Fibroblast of villous mesenchyme (primary cell): ENCODE results near the gene ADD3. TPM values are rescaled to one million over a fixed set of nuclear protein-coding genes. Genes with fewer than 3 reads are reported as not detected.

Source experiments
- DNase-seq: peaks from one replicate; pipeline ENCODE4 v3.0.0-alpha.2; 2010; ENCODE audit warnings: low read depth
- H3K4me3 ChIP-seq: 2 replicates; pipeline ENCODE4 v1.5.1; 2011; ENCODE audit warnings: low read depth, mild to moderate bottlenecking, low read length
- total RNA-seq: library from RNA; depleted of rRNA; stranded (reverse); fragments of >200 nt; gene quantifications from 2 replicates; pipeline ENCODE4 v1.2.3, GENCODE V29; 2012
- TF ChIP-seq, protein P1 (sequence below): IDR thresholded peaks from 2 replicates; pipeline ENCODE4 v1.5.1; 2012; ENCODE audit warnings: low read depth, mild to moderate bottlenecking, low read length; ENCODE audit not compliant: insufficient read depth

Gene ADD3
- total RNA-seq, 1 donor: 97.6 TPM

DNA sequence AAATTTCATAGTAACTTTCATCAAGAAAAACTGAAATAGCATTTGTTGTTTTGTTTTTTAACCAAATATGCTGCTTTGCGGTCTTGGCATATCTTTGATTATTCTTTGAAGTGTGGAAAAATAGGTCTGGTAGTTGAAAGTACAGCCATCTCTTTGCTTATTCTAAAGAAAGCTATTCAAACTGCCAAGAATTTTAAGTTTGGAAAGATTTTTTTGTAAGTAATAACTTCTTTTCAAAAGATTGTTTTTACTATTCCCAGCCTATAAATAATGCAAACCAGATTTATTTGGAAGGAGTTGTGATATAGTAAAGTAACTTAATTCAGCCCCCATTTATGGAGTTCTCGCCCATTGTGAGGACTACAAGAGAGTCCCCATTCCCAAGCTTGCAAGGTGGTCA is 87.0 kb downstream of the ADD3 start:
- TF ChIP-seq, protein P1, sequence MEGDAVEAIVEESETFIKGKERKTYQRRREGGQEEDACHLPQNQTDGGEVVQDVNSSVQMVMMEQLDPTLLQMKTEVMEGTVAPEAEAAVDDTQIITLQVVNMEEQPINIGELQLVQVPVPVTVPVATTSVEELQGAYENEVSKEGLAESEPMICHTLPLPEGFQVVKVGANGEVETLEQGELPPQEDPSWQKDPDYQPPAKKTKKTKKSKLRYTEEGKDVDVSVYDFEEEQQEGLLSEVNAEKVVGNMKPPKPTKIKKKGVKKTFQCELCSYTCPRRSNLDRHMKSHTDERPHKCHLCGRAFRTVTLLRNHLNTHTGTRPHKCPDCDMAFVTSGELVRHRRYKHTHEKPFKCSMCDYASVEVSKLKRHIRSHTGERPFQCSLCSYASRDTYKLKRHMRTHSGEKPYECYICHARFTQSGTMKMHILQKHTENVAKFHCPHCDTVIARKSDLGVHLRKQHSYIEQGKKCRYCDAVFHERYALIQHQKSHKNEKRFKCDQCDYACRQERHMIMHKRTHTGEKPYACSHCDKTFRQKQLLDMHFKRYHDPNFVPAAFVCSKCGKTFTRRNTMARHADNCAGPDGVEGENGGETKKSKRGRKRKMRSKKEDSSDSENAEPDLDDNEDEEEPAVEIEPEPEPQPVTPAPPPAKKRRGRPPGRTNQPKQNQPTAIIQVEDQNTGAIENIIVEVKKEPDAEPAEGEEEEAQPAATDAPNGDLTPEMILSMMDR: no peak
- no peak for DNase-seq

DNA sequence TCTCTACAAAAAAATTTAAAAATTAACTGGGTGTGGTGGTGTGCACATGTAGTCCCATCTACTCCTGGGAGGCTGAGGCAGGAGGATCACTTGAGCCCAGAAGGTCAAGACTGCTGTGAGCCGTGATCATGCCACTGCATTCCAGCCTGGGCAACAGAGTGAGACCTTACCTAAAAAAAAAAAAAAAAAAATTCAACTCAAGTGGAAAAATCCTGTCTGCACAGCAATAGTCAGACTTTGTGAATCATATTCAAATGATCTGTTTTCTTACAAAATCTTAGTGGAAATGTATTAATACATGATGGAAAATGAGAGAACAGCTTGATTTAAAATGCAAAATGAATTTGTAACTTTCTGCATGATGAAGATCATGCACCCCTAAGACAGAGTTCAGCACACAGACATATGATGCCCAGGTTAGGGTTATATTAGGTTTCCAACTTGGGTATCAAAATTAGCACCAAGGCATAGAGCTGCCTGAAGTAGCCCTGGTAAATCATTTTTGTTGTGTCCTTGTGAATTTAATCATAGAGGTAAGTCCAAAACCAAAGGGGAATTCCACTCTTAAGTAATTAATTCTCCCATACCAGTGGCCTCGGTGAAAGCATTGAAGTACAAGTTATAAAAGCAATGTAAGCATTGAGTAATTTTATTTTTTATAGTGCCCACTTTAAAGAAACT is 93.8 kb downstream of the ADD3 start:
- no peak for DNase-seq
- TF ChIP-seq, protein P1: no peak
- H3K4me3 ChIP-seq: no peak overlapping the region

More for the DNA sequence above, 87.0 kb downstream of the ADD3 start:
- no peak overlapping the region for H3K4me3 ChIP-seq

DNA sequence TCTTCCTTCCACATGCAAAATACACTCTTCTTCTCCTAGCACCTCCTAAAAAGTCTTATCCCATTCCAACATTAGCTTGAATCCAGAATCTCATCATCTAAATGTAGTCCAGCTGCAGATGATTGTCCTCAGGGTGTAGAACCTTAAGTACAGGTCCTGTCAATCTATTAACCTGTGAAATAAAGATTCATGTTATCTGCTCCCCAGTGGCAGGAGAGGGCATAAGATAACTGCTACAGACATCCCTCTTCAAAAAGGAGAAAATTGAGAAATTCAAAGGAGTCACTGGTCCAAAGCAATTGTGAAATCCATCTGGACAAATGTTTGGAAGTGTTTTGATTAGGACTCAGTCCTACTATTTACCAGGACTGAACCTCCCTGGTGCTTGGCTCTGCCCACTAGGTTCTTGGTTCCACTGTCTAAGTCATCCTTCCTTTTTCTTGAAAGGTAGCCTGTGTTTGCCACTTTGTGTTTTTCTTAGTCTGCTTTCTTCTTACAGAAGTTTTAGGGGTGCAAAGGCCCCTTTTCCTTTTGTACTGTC is 96.2 kb downstream of the ADD3 start:
- H3K4me3 ChIP-seq: no peak overlapping the region
- TF ChIP-seq, protein P1: no peak
- DNase-seq: peak; percentile 15

DNA sequence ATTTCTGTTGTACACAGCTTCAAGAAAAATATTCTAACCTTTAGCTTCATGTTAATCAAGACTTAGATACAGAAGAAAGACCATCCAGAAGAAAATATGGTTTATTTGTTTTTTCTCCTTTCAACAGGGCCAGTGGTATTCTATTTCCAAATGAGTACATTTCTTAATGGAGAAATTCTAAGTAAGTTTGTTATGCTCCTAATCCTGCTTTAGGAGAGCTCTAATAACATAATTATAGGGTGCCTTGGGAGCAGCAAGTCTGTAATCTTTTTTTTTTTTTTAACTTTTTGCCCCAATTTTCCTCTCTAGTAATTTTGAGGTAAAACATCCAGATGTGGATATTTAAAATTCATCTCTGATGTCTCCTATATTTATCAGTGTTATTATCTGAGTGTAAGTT is 98.1 kb downstream of the ADD3 start:
- TF ChIP-seq, protein P1: no peak
- no peak for DNase-seq
- H3K4me3 ChIP-seq: no peak overlapping the region

DNA sequence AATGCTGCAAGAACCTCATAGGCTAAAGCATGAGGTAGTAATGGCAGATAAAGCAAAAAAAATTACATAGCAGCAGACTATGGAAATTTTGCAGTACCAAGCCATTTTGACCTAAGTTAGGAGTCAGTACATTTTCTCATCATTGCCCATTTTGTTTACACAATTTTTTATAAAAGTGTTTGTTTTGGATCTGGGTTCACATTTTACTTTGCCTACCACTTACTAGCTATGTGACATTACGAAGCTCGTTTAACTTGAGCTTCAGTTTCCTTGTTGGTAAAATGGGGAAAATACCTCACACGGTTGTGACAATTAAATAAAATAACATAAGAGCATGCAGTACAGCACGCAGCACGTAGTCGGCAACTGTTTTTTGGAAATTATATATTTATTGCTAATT is 99.6 kb downstream of the ADD3 start:
- no peak for DNase-seq
- no peak overlapping the region for H3K4me3 ChIP-seq
- TF ChIP-seq, protein P1: no peak

DNA sequence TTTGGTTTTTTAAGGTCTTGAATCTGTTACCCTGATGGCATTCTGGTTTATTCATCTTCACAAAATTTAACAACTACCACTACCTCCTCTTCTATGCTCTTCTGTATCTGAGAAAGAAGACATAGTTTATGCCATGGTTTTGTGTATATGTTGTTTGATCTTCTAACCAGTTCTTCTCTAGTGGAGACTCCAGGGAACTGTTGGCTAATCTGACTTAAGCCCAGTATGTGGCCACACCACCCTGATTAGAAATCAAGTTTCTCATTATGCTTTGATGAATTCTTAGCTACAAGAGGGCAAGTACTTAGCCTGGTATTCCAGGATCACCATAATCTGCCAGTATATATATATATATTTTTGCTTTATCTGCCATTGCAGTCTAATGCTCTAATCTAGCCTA is 100.1 kb downstream of the ADD3 start:
- H3K4me3 ChIP-seq: no peak overlapping the region
- DNase-seq: no peak
- TF ChIP-seq, protein P1: no peak
